K562 (cell line): ENCODE measurements around the gene THEM5. TPM values are rescaled to one million over a fixed set of nuclear protein-coding genes. Genes with fewer than 3 reads are reported as not detected.

ENCODE experiments used
- ATAC-seq: fragments of 200-7000 bp; cut with Tn5 transposase; 3 replicates; pipeline ENCODE4 v1.9.1; 2020; ENCODE audit warnings: moderate library complexity
- BruUV-seq: library from RNA; stranded (reverse); fragments of 400-500 nt; replicated peaks from 2 replicates; lab custom pipeline; 2021; lab: Mats Ljungman, UMichigan
- CTCF ChIA-PET: fragments of 300-600 bp; formaldehyde crosslinking; extraction: SDS; loops from one replicate; lab custom pipeline; 2021; ENCODE audit warnings: low intra/inter-chr PET ratio; lab: Yijun Ruan, JAX
- POLR2A ChIA-PET: fragments of 300-600, 350-650 bp; sonication (Branson Sonifier 250); formaldehyde crosslinking; extraction: SDS; loops from one replicate; lab custom pipeline; 2021; ENCODE audit warnings: antibody characterized with exemption, inconsistent platforms; lab: Yijun Ruan, JAX
- DNase-seq, 4 experiments: peaks; one replicate each; pipeline versions ENCODE4 v3.0.0 to v3.0.0-alpha.2; 2011 to 2018; ENCODE audit warnings: low spot score in 3 of 4, mixed read lengths in 3 of 4; ENCODE audit errors: extremely low read depth in 1 of 4
- FAIRE-seq: peaks from 2 replicates; lab custom pipeline; 2011; peaks lifted over from hg19 to GRCh38; lab: Jason Lieb, UNC
- H2AFZ ChIP-seq: 2 replicates; pipeline ENCODE4 v1.6.0; 2011; ENCODE audit warnings: low read depth, low read length, control low read depth, inconsistent platforms
- H3K27ac ChIP-seq: fragments of 200-600 bp; 3 replicates; pipeline ENCODE4 v1.8.0; 2011; ENCODE audit warnings: low read depth, mild to moderate bottlenecking, control low read depth, inconsistent platforms, low read length, moderate library complexity, mixed read lengths; ENCODE audit errors: extremely low read depth
- H3K27me3 ChIP-seq, 2 experiments: fragments of 300-600 bp in 1 of 2; 2 replicates in 1 of 2; 3 replicates in 1 of 2; pipeline versions ENCODE4 v1.6.0 to v1.8.0; 2011; ENCODE audit warnings: inconsistent platforms in 2 of 2, low read length in 2 of 2, mild to moderate bottlenecking in 1 of 2, mixed read lengths in 1 of 2, moderate library complexity in 1 of 2; ENCODE audit not compliant: control insufficient read depth in 2 of 2, insufficient read depth in 2 of 2
- H3K36me3 ChIP-seq: fragments of 300-600 bp; 3 replicates; pipeline ENCODE4 v1.8.0; 2011; ENCODE audit warnings: mild to moderate bottlenecking, low read length, inconsistent platforms; ENCODE audit not compliant: control insufficient read depth, insufficient read depth
- H3K4me1 ChIP-seq, 2 experiments: fragments of 200-600 bp in 1 of 2; replicated peaks in 1 of 2; 2 replicates in 1 of 2; 3 replicates in 1 of 2; pipeline versions ENCODE4 v1.5.1 to v1.8.0; 2011; ENCODE audit warnings: inconsistent platforms in 2 of 2, low read length in 2 of 2, mild to moderate bottlenecking in 1 of 2, mixed read lengths in 1 of 2, moderate library complexity in 1 of 2; ENCODE audit not compliant: control insufficient read depth in 2 of 2, insufficient read depth in 2 of 2
- H3K4me2 ChIP-seq: 2 replicates; pipeline ENCODE4 v1.6.1; 2011; ENCODE audit warnings: low read length, control low read depth, inconsistent platforms, mixed read lengths; ENCODE audit not compliant: insufficient read depth
- H3K4me3 ChIP-seq: fragments of 200-600 bp; sonication (generic), shearing (Covaris generic); 2 replicates; pipeline ENCODE4 v1.5.1; 2016; ENCODE audit warnings: control low read depth, inconsistent platforms
- H3K79me2 ChIP-seq: fragments of 200-600 bp; 3 replicates; pipeline ENCODE4 v1.8.0; 2011; ENCODE audit warnings: low read length, inconsistent platforms; ENCODE audit not compliant: control insufficient read depth, insufficient read depth
- H3K9ac ChIP-seq, 2 experiments: 2 replicates each; pipeline versions ENCODE4 v1.6.0 to v1.6.1; 2011; ENCODE audit warnings: low read depth in 2 of 2, low read length in 2 of 2, control low read depth in 1 of 2, inconsistent platforms in 1 of 2, mild to moderate bottlenecking in 1 of 2, mixed read lengths in 1 of 2; ENCODE audit not compliant: insufficient read depth in 1 of 2
- H3K9me1 ChIP-seq: one replicate; pipeline ENCODE4 v1.6.0; 2011; ENCODE audit warnings: inconsistent platforms, mild to moderate bottlenecking, low read length, moderate library complexity; ENCODE audit not compliant: control insufficient read depth, insufficient read depth
- H3K9me3 ChIP-seq: replicated peaks from 2 replicates; pipeline ENCODE4 v1.5.1; 2011; ENCODE audit warnings: low read depth, low read length, inconsistent platforms; ENCODE audit not compliant: control insufficient read depth, insufficient read depth
- H4K20me1 ChIP-seq: replicated peaks from 2 replicates; pipeline ENCODE4 v1.6.1; 2011; ENCODE audit warnings: low read length, inconsistent platforms, mixed read lengths; ENCODE audit not compliant: control insufficient read depth, insufficient read depth
- GTF2E2 ChIP-seq: fragments of 200-800 bp; sonication (Bioruptor generic); IDR thresholded peaks from 2 replicates; pipeline ENCODE4 v1.6.1; 2016; ENCODE audit warnings: missing genetic modification characterization, missing compliant biosample characterization
- MXD1 ChIP-seq: fragments of 250-450 bp; sonication (Bioruptor Pico); IDR thresholded peaks from 2 replicates; pipeline ENCODE4 v1.8.0; 2021; ENCODE audit warnings: borderline replicate concordance, mild to moderate bottlenecking, moderate library complexity; ENCODE audit not compliant: poor library complexity, severe bottlenecking
- NCOA6 ChIP-seq: fragments of 450-650 bp; IDR thresholded peaks from 2 replicates; pipeline ENCODE4 v1.6.1; 2017; ENCODE audit warnings: mild to moderate bottlenecking
- NFE2L1 ChIP-seq: fragments of 450-650 bp; IDR thresholded peaks from 2 replicates; pipeline ENCODE4 v1.6.1; 2016; ENCODE audit warnings: missing genetic modification characterization, low read depth, mild to moderate bottlenecking, missing compliant biosample characterization, moderate library complexity, borderline replicate concordance
- NR3C1 ChIP-seq: sonication (generic); formaldehyde crosslinking; IDR thresholded peaks from 2 replicates; pipeline ENCODE4 v1.8.1; 2022; ENCODE audit warnings: missing genetic modification reagents
- POU5F1 ChIP-seq: fragments of 150-350 bp; IDR thresholded peaks from 2 replicates; pipeline ENCODE4 v1.6.1; 2014; ENCODE audit warnings: borderline replicate concordance, low read length, low read depth, mild to moderate bottlenecking; ENCODE audit not compliant: partially characterized antibody
- PURB ChIP-seq: sonication (generic); formaldehyde crosslinking; IDR thresholded peaks from 2 replicates; pipeline ENCODE4 v1.9.0; 2021; ENCODE audit warnings: low read depth, mild to moderate bottlenecking, missing genetic modification reagents
- TRIM25 ChIP-seq: fragments of 450-650 bp; IDR thresholded peaks from 2 replicates; pipeline ENCODE4 v1.7.0; 2016; ENCODE audit warnings: borderline replicate concordance
- ZFP30 ChIP-seq: fragments of 250-450 bp; sonication (Bioruptor Pico); IDR thresholded peaks from 2 replicates; pipeline ENCODE4 v1.8.0; 2022; ENCODE audit warnings: moderate library complexity, mild to moderate bottlenecking, inconsistent platforms, borderline replicate concordance
- ZFX ChIP-seq: sonication (generic); formaldehyde crosslinking; IDR thresholded peaks from 2 replicates; pipeline ENCODE4 v1.8.0; 2022; ENCODE audit warnings: mild to moderate bottlenecking, missing genetic modification reagents, moderate library complexity
- ZNF143 ChIP-seq: sonication (generic); formaldehyde crosslinking; IDR thresholded peaks from 2 replicates; pipeline ENCODE4 v1.9.0; 2022; ENCODE audit warnings: mild to moderate bottlenecking, missing genetic modification reagents
- ZNF23 ChIP-seq: fragments of 250-450 bp; sonication (Bioruptor Pico); IDR thresholded peaks from 2 replicates; pipeline ENCODE4 v1.4.0; 2020; ENCODE audit warnings: mild to moderate bottlenecking
- ZZZ3 ChIP-seq: fragments of 450-650 bp; IDR thresholded peaks from 2 replicates; pipeline ENCODE4 v1.6.1; 2016; ENCODE audit warnings: antibody characterized with exemption, mild to moderate bottlenecking, moderate library complexity
- WGBS: fragments of 100-300 bp; shearing (Covaris generic); methylation state at CpG from one replicate; pipeline ENCODE4 v1.1.6; 2016; ENCODE audit warnings: low coverage, mixed read lengths; ENCODE audit not compliant: insufficient coverage; ENCODE audit errors: missing lambda C conversion rate; 5-methylcytosine and 5-hydroxymethylcytosine counted together
- in situ Hi-C: fragments of 300-500 bp; cut with MboI; formaldehyde crosslinking; loops from 4 replicates; pipeline ENCODE4 v1.15.0; 2018; ENCODE audit warnings: inconsistent platforms, mixed read lengths
- intact Hi-C: fragments of 100-400 bp; cut with micrococcal nuclease; formaldehyde crosslinking; loops from 2 replicates; pipeline ENCODE4 v1.14.2; 2022
- polyA plus RNA-seq, 8 experiments: library from polyadenylated mRNA; depleted of rRNA in 4 of 8; stranded (reverse) in 5 of 8; unstranded in 3 of 8; fragments of >200 nt; fragmentation: Nextera tagmentation in 2 of 8; fragmentation: Illumina TruSeq in 1 of 8; extraction: Ambion mirVana in 2 of 8; extraction: Trizol in 1 of 8; gene quantifications; 2 replicates each; pipeline versions ENCODE4 v1.2.1 to v1.2.3, GENCODE V29; 2011 to 2014; ENCODE audit warnings: inconsistent platforms in 1 of 8, missing spikeins in 1 of 8
- total RNA-seq, 7 experiments: library from RNA; depleted of rRNA in 6 of 7; stranded (reverse); fragments of >200 nt in 6 of 7; fragmentation: Illumina TruSeq in 2 of 7; extraction: Trizol in 2 of 7; gene quantifications; 2 replicates each; pipeline versions ENCODE4 v1.2.1 to v1.2.3, GENCODE V29; 2011 to 2021; ENCODE audit warnings: low replicate concordance in 1 of 7

THEM5 gene
- total and polyA plus RNA-seq, 9 of the 15 experiments (the other 6 are each of a cell fraction or from before 2014, with no cell fraction given) = not detected

- TF ChIP-seq NFE2L1 (tag) = no peak
- TF ChIP-seq TRIM25 = no peak
- TF ChIP-seq POU5F1 = no peak
- TF ChIP-seq ZZZ3 = no peak
- no peak for TF ChIP-seq GTF2E2 (tag)
- no peak for TF ChIP-seq ZNF143 (CRISPR knock-in tag)
- no peak for TF ChIP-seq ZFX
- TF ChIP-seq NCOA6 = no peak
- no peak for TF ChIP-seq ZNF23 (CRISPR knock-in tag)
- no peak for TF ChIP-seq PURB (CRISPR knock-in tag)
- no peak for TF ChIP-seq MXD1 (CRISPR knock-in tag)
- TF ChIP-seq ZFP30 (CRISPR knock-in tag) = no peak
- no peak for TF ChIP-seq NR3C1 (CRISPR knock-in tag)
- FAIRE-seq = no peak
- CTCF ChIA-PET = no interaction called here
These were observed 15.0 kb upstream of the THEM5 start for GRCh38 chr1:151868486-151868885.

More at GRCh38 chr1:151868486-151868885, 15.0 kb upstream of the THEM5 start:
- Histone ChIP-seq H4K20me1 (no peaks in the 10 kb centered on the region), H3K27ac (no peak overlapping the region), H3K9ac (no peak overlapping the region), H3K4me1 (0 out of 5 replicates have a peak, but pooled peaks cover 0 to 2% of the 10 kb centered on the region in 2 experiments), H3K79me2 (no peaks in the 10 kb centered on the region), H3K27me3 (peaks cover 0 to 8% of the 10 kb centered on the region in 2 experiments; a peak in 2 of 5 replicates), H3K4me2 (no peak overlapping the region), H2AFZ (no peak overlapping the region), H3K4me3 (no peak overlapping the region), H3K9me3 (no peaks in the 10 kb centered on the region), H3K9me1 (no peaks in the 10 kb centered on the region), H3K36me3 (peaks cover 2% of the 10 kb centered on the region; the same call in 1 of the 3 replicates)
- in situ Hi-C loops (no loop called here), intact Hi-C loops (no loop called here)
- no peak for DNase-seq
- no TSS peak for BruUV-seq
- 47% methylated on average over 3 of the region's 3 CpGs for WGBS
- ATAC-seq = no peak
- POLR2A ChIA-PET = no interaction called here
